LNCAP (cell line): ENCODE data around the gene PPARD.

ENCODE experiments used
- CTCF ChIP-seq: fragments of 450-650 bp; IDR thresholded peaks from 2 replicates; pipeline ENCODE4 v1.5.1; 2017; ENCODE audit warnings: mild to moderate bottlenecking

PPARD gene

GRCh38 chr6:35297601-35298481 is 44.5 kb upstream of the PPARD start, which contains the start of gene DEF6:
TSS of gene DEF6 (plus strand) at chr6:35297818. CDS start at chr6:35297857, 39 bp downstream.
- TF ChIP-seq CTCF, result peak; percentile 74

DNA sequence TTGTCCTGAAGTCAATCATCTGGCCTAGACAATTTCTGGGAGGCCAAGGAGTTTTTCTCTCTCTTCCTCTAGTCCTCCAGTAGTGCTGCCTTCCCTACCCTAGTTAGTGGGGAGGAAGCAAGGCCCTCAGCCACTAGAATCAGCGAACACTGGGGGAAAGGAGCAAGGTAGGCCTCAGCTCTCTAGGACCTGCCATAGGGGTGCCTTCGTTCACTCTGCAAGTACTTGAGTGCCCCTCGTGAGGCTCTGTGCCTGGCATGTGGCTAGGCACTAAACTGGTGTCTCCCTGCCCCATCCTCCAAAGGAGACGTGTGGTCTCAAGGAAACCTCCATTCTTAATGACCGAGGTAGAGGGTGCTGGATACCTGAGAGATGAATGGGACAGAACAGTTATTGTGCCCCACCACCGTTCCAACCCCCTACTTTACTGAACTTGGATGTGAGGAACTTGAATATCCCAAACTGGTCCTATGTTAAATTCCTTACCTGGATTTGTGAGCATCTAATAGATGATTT is 43.7 kb upstream of the PPARD start:
- no peak for TF ChIP-seq CTCF

GRCh38 chr6:35299674-35300073 is 42.7 kb upstream of the PPARD start:
- TF ChIP-seq CTCF, result no peak

DNA sequence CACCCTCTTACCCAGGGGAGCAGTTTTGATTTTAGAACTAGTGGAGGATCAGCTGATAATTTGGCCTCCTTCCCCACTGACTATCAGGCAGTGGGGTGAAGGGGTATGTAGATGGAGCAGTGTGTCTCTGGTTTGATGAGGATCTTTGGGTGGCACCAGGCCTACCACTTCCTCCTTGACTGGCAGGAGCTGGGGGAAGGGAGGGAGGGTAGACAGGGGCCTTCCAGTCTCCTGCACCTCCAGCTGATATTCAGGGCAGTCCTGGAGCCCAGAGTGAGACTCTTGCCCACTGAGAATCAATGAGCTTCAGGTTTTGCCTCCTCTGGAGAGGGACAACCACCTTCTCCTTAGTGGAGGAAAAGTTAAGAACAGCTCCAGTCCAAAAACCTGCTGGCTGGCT is 41.5 kb upstream of the PPARD start:
- TF ChIP-seq CTCF, result no peak

DNA sequence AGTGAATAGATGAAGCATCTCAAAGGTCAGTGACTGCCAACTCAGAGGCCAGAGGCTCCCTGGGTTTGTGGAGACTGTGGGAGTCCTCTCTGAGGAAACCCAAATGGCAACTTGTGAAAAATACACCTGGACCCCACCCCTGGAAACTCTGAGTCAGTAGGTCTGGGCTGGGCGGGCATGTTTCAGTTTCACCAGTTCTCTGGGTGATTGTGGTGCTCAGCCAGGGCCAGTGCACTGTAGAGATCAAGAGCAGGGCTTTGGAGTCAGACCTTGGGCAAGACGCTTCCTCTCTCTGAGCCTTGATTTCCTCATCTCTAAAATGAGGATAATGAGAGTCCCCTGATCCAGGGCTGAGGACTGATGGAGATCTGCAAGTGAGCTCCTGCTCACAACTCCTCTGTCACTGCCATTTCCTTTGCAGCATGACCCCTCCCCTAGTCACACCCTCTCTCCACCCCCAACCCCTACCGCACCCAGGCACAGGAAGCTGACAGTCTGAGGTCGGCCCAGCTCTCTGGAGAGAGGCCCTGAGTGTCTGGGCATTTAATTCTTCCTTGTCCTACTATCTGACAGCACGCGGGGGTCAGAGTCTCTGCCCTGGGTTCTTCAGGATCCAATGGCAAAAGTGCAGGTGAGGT is 39.6 kb upstream of the PPARD start:
- TF ChIP-seq CTCF, result no peak

- no peak for TF ChIP-seq CTCF
These were observed 38.1 kb upstream of the PPARD start for GRCh38 chr6:35304299-35304698.

DNA sequence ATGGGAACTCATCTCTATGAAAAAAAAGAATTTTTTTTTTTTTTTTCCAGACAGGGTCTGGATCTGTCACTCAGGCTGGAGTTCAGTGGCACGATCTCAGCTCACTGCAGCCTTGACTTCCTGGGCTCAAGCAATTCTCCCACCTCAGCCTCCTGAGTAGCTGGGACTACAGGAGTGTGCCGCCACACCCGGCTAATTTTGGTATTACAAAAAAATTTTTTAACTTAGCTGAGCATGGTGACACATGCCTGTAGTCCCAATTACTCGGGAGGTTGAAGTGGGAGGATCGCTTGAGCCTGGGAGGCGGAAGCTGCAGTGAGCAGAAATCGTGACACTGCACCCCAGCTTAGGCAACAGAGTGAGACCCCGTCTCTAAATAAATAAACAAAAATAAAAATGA is 37.2 kb upstream of the PPARD start:
- no peak for TF ChIP-seq CTCF
